HepG2 (cell line): Measurements from ENCODE around the gene C4BPA. TPM values are rescaled to one million over a fixed set of nuclear protein-coding genes. Genes with fewer than 3 reads are reported as not detected.

Source experiments
- AGO2 ChIP-seq: fragments of 200-400 bp; formaldehyde crosslinking; optimal IDR thresholded peaks from 2 replicates; pipeline ENCODE3; 2017; ENCODE audit warnings: mild to moderate bottlenecking, low read depth, low read length, moderate library complexity
- BATF2 ChIP-seq: sonication (generic); formaldehyde crosslinking; IDR thresholded peaks from 2 replicates; pipeline ENCODE4 v1.8.0; 2022; ENCODE audit warnings: mild to moderate bottlenecking, missing genetic modification reagents, moderate library complexity
- CBX1 ChIP-seq: IDR thresholded peaks from one replicate; pipeline ENCODE4 v1.6.1; 2016; ENCODE audit warnings: antibody characterized with exemption, low read depth
- CBX5 ChIP-seq: sonication (generic); formaldehyde crosslinking; IDR thresholded peaks from 2 replicates; pipeline ENCODE4 v1.4.0; 2020; ENCODE audit warnings: missing genetic modification reagents, borderline replicate concordance
- CCAR2 ChIP-seq: fragments of 200-400 bp; formaldehyde crosslinking; optimal IDR thresholded peaks from 2 replicates; pipeline ENCODE3; 2018; ENCODE audit warnings: low read depth, mild to moderate bottlenecking, low read length, moderate library complexity
- HOMEZ ChIP-seq: IDR thresholded peaks from 2 replicates; pipeline ENCODE4 v1.6.1; 2016; ENCODE audit warnings: low read depth
- MTERF4 ChIP-seq: sonication (generic); formaldehyde crosslinking; IDR thresholded peaks from 2 replicates; pipeline ENCODE4 v1.8.0; 2023; ENCODE audit warnings: mild to moderate bottlenecking, missing genetic modification reagents
- NR1H2 ChIP-seq: sonication (generic); formaldehyde crosslinking; IDR thresholded peaks from 2 replicates; pipeline ENCODE4 v1.8.1; 2022; ENCODE audit warnings: low read depth, missing genetic modification reagents, borderline replicate concordance
- PRDM4 ChIP-seq: sonication (generic); formaldehyde crosslinking; IDR thresholded peaks from 2 replicates; pipeline ENCODE4 v1.9.0; 2021; ENCODE audit warnings: missing genetic modification reagents, borderline replicate concordance
- SOX5 ChIP-seq: IDR thresholded peaks from 2 replicates; pipeline ENCODE4 v1.6.1; 2016; ENCODE audit warnings: borderline replicate concordance
- ZMYM4 ChIP-seq: sonication (generic); formaldehyde crosslinking; IDR thresholded peaks from 2 replicates; pipeline ENCODE4 v1.8.1; 2023; ENCODE audit warnings: mild to moderate bottlenecking, missing genetic modification reagents
- ZNF251 ChIP-seq: sonication (generic); formaldehyde crosslinking; IDR thresholded peaks from 2 replicates; pipeline ENCODE4 v1.9.0; 2021; ENCODE audit warnings: mild to moderate bottlenecking, missing genetic modification reagents
- ZNF276 ChIP-seq: sonication (generic); formaldehyde crosslinking; IDR thresholded peaks from 2 replicates; pipeline ENCODE4 v1.4.0; 2020; ENCODE audit warnings: mild to moderate bottlenecking, low read depth, missing genetic modification reagents
- ZNF547 ChIP-seq: sonication (generic); formaldehyde crosslinking; IDR thresholded peaks from 2 replicates; pipeline ENCODE4 v1.5.1; 2020; ENCODE audit warnings: mild to moderate bottlenecking, missing genetic modification reagents
- ZNF589 ChIP-seq: sonication (generic); formaldehyde crosslinking; conservative IDR thresholded peaks from 2 replicates; pipeline ENCODE4 v1.8.0; 2022; ENCODE audit warnings: mild to moderate bottlenecking, moderate library complexity, missing genetic modification reagents
- ZNF691 ChIP-seq: sonication (generic); formaldehyde crosslinking; IDR thresholded peaks from 2 replicates; pipeline ENCODE4 v1.4.0; 2020; ENCODE audit warnings: missing genetic modification reagents, low read depth, mild to moderate bottlenecking, borderline replicate concordance
- ZNF792 ChIP-seq: IDR thresholded peaks from 2 replicates; pipeline ENCODE4 v1.6.1; 2016
- polyA plus RNA-seq, 8 experiments: library from polyadenylated mRNA; depleted of rRNA in 3 of 8; stranded (reverse) in 7 of 8; unstranded in 1 of 8; fragments of >200 nt; fragmentation: Illumina TruSeq in 4 of 8; extraction: Trizol in 4 of 8; gene quantifications; 2 replicates each; pipeline versions ENCODE4 v1.2.1 to v1.2.3, GENCODE V29; 2011 to 2016; ENCODE audit warnings: low read depth in 4 of 8, missing spikeins in 1 of 8, mixed read lengths in 1 of 8; ENCODE audit not compliant: insufficient read depth in 1 of 8
- total RNA-seq, 5 experiments: library from RNA; depleted of rRNA; stranded (reverse); fragments of >200 nt; fragmentation: Illumina TruSeq; extraction: Trizol; gene quantifications; 2 replicates each; pipeline ENCODE4 v1.2.3, GENCODE V29; 2016; ENCODE audit warnings: low read depth in 1 of 5

Gene C4BPA
- total and polyA plus RNA-seq, 2 of the 13 experiments (the other 11 are each of a cell fraction or from before 2014, with no cell fraction given) = 32.1 to 60.1 TPM

- TF ChIP-seq HOMEZ (CRISPR knock-in tag) (peak; percentile 54; the same call in 1 of the 2 replicates), ZNF547 (peak; percentile 67; the same call in 1 of the 2 replicates), MTERF4 (CRISPR knock-in tag) (no peak), ZMYM4 (CRISPR knock-in tag) (peak; percentile 75), NR1H2 (CRISPR knock-in tag) (no peak), PRDM4 (CRISPR knock-in tag) (no peak), CBX5 (CRISPR knock-in tag) (peak; percentile 21; the same call in 1 of the 2 replicates), CBX1 (no peak), ZNF691 (0 out of 2 replicates have a peak, but pooled peaks have one; percentile 71), AGO2 (no peak), ZNF276 (no peak), ZNF792 (0 out of 2 replicates have a peak, but pooled peaks have one; percentile 78), SOX5 (peak; percentile 76; the same call in 1 of the 2 replicates), CCAR2 (no peak), BATF2 (CRISPR knock-in tag) (no peak; the same call in 1 of the 2 replicates), ZNF589 (CRISPR knock-in tag) (no peak), ZNF251 (no peak)
Observed at GRCh38 chr1:207088701-207089626, 15.1 kb upstream of the C4BPA start, which contains the start of gene C4BPB (continued).
